ENCODE results near the gene INVS.

DNA sequence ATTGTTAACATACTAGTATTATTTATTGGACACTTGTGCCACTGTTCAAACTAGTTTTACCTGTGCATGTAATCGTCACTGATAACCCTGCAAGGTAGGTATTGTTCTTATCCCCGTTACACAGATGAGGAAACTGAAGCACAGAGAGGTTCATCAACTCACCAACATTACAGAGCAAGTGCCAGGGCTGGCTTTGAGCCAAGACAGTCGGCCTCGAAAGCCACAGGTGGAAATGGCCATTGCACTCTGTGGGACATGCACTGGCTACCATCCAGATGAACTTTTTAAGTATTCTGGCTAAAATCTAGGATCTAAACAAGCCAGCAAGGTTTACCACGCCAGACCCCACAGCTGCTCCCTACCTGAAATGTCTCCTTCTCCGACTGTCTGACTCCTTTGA, 195.8 kb downstream of the INVS start:
- no peak for TF ChIP-seq POLR2A (IDR thresholded peaks at IDR 0.05)
- TF ChIP-seq, protein P1, sequence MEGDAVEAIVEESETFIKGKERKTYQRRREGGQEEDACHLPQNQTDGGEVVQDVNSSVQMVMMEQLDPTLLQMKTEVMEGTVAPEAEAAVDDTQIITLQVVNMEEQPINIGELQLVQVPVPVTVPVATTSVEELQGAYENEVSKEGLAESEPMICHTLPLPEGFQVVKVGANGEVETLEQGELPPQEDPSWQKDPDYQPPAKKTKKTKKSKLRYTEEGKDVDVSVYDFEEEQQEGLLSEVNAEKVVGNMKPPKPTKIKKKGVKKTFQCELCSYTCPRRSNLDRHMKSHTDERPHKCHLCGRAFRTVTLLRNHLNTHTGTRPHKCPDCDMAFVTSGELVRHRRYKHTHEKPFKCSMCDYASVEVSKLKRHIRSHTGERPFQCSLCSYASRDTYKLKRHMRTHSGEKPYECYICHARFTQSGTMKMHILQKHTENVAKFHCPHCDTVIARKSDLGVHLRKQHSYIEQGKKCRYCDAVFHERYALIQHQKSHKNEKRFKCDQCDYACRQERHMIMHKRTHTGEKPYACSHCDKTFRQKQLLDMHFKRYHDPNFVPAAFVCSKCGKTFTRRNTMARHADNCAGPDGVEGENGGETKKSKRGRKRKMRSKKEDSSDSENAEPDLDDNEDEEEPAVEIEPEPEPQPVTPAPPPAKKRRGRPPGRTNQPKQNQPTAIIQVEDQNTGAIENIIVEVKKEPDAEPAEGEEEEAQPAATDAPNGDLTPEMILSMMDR (IDR thresholded peaks at IDR 0.05), result no peak
